GM19043 (cell line): ENCODE data around the gene MMGT1.
A peak's percentile ranks its signal among the peaks of the same experiment; 100 is the strongest.

Experiments used
- ATAC-seq: cut with Tn5 transposase; IDR thresholded peaks from one replicate; pipeline ENCODE4 v1.9.1; 2021; ENCODE audit warnings: low read depth; ENCODE audit not compliant: unreplicated experiment

MMGT1 gene

DNA sequence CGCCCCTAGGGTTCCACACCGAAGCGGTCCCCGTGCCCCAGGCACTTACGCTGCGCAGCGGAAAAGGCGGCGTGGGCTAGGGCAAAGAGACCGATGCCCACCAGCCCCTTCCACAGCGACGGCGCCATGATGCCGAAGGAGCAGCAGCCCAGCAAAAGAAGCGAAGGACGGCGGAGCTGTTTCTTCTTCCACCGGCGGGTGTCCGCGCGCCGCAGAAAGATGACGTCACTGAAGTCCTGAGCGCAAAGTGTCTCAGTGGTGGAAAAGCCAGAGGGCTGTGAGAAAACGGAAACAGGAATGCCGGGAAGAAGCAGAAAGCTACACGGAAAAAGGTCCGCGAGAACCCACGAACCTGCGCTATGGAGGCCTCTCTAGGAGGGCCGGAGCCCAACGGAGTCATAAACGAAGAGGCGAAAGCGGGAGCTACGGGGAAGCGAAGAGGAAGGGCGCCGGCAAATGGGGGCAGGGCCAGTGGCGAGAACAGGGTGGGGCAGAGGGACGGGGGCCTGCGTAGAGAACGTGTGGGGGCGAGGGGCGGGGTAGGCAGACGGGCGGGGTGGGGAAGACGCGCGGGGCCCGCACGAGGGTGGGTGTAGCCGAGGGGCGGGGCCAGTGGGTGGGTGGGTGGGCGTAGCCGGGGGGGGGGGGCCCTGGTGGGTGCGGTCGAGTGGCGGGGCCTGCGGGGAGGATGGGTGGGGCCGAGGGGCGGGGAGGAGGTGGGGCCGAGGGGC, at the start of gene MMGT1:
MMGT1 (minus strand) TSS at position 441 of the 731 bp plus-strand sequence; CDS start at position 128, 313 bp downstream.
- ATAC-seq = peak; percentile 76

DNA sequence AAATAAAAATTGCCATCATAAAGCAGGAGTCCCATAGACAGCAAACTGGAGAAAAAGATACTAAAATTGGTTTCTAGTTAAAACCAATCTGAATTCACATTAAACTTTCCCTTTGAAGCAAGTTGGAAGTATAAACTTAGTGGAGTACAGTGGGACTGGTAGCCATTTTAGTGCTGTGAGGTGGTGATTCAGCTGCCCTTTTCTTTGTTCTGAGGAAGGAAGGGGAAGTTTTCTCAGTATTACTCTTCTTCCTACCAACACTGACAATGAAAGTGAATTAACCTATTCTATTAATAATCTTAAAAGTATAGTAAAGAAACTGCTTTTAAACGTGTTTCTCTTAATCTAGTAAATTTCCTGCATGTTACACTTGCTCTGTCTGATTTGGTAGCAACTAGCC, 48.1 kb upstream of the MMGT1 start:
- ATAC-seq = peak; percentile 60

DNA sequence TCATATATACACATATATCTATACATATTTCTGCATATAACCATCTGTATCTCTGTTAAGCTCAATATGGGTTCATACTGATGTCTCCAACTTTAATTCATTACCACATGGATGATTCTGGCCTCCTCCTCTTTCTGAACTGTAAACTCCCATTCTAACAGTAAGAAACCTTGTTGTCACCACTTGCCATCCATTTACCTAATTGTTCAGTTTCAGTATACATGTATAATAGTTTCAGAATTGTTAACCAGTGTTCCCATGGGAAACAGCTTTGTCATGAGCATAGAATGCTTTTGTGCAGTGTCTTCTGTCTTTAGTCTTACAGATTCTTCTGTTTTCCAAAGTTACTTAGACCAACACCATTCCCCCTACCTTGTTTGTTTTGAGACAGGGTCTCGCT, 47.4 kb upstream of the MMGT1 start:
- ATAC-seq = peak; percentile 83

DNA sequence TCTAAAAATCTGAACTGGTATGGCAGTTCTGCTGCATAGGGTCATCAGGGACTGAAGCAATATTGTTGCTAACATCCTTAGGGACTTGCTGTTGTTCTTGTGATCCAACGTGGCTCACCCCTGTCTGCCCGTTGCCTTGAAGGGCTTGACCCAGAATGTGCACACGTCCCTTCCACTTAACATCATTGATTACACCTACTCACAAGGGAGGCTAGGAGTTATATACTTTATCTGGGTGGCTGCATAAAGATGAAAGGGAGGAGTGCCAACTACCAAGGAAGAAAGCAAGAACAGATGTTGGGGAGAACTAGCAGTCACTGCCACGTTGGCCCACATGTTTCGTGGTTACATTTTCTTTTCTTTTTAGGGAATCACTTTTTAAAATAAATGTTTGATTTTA, 45.4 kb upstream of the MMGT1 start:
- ATAC-seq = no peak

DNA sequence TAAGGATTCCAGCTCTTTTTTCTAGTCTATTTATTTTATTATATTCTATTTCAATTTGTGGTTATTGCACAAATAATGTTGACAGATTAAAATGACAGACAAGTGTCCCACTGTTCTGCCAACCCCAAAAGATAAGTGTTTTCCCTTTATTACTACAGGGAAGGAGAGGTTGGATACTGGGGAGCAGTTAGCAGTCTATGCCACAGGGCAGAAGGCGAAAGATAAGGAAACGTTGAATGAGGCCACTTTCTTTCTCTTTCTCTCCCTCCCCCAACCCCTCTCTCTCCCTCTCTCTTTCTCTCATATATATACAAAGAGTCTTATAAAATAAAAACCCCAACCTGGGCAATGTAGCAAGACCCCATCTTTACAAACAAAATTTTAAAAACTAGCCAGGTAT, 43.1 kb upstream of the MMGT1 start:
- no peak for ATAC-seq

DNA sequence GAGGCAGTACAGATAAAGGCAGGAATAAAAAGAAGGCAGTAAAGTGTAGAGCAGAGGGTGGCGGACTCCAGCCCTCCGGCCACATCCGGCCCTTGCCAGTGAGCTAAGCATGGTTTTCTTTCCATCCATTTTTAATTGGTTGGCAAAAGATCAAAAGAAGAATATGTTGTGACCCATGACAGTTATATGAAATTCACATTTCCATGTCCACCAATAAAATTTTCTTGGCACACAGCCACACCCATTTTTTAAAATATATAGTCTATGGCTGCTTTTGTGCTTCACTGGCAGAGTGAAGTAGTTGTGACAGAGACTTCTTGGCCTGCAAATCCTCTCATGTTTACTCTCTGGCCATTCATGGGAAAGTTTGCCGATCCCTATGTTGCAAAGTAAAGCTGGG, 41.2 kb upstream of the MMGT1 start:
- no peak for ATAC-seq

DNA sequence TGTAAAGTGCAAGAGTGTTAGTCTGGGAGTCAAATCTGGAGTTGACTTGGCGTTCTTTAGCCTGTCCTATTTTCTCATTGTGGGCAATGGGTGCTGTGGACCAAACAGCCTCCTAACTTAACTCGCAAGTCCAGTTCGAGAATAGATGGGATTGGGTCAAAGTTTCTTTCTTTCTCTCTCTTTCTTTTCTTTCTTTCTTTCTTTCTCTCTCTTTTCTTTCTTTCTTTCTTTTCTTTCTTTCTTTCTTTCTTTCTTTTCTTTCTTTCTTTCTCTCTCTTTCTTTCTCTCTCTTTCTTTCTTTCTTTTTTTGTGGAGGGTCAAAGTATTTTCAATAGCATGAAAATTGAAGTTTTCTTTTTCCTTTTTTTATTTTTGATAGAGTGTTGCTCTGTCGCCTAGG, 14.5 kb upstream of the MMGT1 start:
- no peak for ATAC-seq

DNA sequence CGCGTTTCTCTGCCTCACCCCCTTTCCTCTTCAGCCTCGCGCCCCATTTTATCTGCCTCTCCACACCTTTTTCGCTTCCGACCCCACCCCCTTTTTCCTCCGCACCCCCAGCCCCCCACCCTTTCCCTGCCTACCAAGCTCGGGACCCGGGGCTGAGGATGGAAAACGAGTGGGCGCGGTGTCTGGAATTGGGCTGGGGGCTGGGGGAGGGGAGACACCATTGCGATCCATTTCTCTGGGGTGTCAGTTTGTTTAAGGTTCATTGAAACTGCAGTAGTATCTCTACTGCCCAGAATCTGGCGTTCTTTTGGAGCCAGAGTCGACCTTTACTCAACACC, 12.2 kb upstream of the MMGT1 start:
- ATAC-seq = no peak

DNA sequence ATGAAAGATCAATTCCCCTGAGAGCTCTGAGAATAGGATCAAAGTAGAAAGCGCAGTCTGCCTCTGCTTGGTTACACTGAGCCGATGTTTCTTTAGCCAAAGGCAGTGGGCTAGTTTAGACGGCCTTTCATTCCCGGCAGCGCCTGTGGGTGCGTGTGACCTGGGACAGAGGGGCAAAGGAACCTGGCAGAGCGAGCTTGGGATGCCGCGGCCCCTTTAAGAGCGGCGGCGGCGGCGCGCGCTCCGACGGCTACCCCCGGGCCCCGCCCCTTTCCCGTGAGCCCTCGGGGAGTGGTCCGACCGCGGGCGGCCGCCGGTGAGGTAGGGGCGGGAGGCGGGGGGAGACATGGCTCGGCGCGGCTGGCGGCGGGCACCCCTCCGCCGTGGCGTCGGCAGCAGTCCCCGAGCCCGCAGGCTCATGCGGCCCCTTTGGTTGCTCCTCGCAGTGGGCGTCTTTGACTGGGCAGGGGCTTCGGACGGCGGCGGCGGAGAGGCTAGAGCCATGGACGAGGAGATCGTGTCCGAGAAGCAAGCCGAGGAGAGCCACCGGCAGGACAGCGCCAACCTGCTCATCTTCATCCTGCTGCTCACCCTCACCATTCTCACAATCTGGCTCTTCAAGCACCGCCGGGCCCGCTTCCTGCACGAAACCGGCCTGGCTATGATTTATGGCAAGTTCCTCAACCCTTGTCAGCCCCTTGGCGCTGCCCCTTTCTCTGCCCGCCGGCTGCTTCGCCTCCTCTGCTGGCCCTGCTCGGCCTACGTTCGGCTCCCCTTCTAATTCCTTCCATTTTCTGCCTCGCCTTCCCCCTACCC, 11.6 kb upstream of the MMGT1 start, which contains the start of gene SLC9A6:
SLC9A6 (plus strand) TSS at position 279 of the 816 bp plus-strand sequence; CDS start at position 503, 224 bp downstream.
- ATAC-seq = peak; percentile 94

DNA sequence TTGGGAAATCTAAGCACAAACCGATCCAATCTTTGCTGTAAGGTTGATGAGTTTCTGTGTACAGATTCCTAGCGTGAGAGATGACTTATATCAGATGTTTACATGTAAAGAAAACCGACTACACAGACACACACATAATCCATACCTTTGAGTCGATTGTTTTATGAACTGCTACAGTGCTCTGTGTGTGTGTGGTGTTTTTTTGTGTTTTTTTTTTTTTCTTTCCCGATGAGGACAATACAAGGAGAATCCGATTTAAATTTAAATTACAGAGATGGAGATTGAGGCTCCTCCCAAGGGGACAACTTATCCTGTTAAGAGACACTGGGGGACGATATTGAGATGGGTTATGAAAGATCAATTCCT, 11.0 kb upstream of the MMGT1 start:
- ATAC-seq = peak; percentile 9

DNA sequence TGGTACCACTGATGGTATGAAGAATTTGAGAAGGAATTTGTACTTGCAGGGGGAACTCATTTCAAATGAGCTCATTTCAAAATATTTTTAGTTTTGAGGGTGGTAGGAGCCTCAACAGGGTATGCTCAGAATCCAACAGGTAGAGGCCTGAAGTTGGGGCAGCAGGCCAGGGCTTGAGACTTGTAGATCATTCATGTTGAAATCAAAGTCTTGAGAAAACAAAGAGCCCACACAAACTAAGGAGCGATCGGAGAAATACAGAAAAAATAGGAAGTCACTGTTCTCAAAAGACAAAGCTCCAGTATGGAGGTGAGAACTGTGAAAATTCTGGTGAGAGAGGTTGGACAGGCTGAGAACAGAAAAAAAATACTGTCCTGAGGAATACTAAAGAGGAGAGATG, 10.5 kb upstream of the MMGT1 start:
- ATAC-seq = no peak

DNA sequence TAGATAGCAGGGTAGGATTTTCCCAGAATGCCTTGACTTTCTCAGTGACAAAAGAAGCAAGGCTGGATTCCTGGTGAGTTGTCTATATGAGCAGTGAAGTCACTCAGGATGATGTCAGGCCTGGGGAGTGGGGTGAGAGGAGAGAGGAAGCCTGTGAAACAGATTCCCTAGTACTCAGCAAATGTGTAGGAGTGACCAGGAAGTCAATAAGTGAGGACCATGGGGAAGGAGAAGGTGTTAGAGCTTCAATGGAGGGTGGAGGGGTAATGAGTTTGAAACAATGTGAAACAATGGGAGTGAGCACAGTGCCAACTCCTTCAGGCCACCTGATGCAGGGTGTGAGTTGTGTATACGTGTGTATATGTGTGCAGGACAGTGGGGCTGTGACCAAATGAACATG, 9.1 kb upstream of the MMGT1 start:
- no peak for ATAC-seq

DNA sequence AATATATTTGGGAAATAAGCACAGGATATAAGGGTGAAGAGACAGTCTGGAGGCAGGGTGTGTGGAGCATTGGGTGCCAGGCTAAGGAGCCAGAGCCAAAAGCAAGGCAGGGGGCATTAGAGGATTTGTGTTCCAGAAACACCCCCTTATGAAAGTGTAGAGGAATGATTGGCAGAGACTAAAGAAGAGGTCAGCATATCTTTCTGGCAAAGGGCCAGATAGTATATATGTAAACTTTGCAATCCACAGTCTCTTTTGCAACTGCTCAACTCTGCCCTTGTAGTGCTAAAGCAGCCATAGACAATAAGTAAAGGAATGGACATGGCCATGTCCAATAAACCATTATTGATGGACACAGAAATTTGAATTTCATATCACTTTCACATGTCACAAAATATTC, 7.9 kb upstream of the MMGT1 start:
- no peak for ATAC-seq

DNA sequence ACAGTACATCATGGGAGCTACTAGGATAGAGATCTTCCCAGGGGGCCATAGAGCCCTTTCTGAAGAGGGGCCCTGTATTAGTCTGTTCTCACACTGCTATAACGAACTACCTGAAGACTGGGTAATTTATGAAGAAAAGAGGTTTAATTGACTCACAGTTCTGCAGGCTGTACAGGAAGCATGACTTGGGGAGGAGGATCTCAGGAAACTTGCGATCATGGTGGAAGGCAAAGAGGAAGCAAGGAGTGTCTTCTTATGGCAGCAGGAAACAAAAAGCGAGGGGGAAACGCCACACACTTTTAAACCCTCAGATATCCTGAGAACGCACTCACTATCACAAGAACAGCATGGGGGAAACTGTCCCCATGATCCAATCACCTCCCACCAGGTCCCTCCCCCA, 7.2 kb upstream of the MMGT1 start:
- no peak for ATAC-seq

DNA sequence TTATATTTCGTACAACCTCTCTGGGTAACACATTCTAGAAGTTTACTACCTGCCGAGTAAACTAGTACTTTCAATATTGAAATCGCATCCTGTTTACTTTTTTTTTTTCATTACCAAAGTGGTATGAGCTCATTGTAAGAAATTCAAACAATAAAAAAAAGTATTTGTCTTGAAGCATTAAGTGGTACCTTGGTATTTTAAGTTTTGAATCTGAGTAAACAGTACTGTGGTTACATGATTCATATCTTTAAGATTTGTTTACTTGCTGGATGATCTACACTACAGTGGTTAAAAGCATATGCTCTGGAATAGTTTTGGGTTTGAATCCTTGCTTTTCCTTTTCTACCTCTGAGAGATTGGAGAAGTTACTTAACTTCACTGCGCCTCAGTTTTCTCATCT, 3.8 kb upstream of the MMGT1 start:
- ATAC-seq = no peak

DNA sequence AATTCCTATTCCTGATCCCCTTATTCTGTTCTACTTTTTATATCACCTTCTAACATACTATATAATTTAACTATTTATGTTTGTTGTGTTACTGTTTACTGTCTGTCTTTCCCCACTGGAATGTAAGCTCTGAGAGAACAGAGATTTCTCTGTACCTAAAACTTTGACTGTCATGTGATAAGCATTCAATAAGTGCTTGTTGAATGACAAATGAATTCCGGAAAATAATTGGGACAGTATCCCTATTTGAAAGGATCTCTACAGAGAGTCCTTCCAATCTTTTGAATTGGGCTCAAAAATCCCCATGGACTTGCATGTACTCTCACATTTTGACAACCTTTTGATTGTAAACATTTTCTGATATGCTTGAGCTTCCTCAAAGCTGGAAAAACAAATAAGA, 1.6 kb upstream of the MMGT1 start:
- no peak for ATAC-seq

DNA sequence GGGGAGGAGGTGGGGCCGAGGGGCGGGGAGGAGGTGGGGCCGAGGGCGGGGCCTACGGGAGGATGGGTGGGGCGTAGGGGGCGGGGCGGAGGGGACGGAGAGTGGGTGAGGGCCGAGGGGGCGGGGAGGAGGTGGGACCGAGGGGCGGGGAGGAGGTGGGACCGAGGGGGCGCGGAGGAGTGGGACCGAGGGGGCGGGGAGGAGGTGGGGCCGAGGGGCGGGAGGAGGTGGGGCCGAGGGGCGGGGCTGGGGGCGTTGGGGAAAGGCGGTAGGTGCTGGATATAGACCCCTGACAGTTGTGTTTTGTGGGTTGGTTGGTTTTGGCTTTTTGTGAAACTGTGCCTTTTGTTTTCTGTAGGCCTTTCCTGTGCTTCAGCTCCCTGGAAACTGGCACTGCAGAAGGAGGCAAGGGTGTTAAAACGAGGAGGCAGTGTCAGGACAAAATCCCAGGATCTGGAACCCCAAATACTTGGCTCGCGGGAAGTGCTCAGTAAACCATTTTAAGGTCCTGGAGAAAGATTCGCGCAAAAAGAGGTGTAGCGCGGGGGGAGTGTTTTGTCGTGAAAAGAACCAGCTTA, 580 bp upstream of the MMGT1 start:
- no peak for ATAC-seq

DNA sequence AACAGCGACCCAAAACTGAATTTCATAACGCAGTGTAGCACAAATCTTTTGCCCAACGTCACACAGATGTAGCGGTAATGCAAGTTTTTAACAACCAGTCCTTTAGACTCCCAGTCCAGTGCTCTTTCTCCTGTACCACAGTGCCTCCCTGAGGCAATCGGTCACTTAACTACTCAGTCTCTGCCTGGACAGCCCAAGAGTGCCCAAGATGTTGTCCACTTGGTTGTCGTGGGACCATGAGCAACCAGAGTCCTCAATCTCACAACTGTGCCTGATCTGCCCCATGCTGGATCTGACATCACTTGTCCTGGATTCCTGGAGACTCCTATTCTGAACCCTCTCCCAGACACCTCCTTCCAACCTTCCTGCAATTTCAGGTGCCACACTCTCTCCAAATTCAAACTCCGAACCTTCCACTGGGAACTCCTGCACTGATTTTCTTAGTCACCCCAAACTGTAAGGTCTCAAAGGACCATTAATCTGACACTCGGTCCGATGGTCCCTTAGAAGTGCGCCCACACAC, 702 bp downstream of the MMGT1 start:
- ATAC-seq = peak; percentile 38

DNA sequence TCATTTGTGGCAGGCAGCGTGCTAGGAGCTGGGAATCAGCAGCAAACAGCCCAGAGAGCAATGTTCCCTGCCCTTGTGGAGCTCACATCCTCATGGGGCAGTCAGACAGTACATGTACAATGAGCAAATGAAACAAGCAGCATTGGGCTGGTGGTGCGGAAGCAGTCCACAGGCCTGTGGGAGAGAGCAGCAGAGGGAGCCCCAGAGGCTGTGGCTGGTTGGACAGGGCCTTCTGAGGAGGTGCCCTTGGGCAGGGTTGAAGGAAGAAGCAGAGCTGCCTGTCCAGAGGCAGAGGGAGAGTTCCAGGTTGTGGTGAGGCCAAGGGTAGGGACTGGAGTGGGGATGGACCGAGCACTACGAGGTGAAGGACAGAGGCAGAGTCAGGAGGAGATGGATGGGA, 22.5 kb downstream of the MMGT1 start:
- ATAC-seq = no peak

DNA sequence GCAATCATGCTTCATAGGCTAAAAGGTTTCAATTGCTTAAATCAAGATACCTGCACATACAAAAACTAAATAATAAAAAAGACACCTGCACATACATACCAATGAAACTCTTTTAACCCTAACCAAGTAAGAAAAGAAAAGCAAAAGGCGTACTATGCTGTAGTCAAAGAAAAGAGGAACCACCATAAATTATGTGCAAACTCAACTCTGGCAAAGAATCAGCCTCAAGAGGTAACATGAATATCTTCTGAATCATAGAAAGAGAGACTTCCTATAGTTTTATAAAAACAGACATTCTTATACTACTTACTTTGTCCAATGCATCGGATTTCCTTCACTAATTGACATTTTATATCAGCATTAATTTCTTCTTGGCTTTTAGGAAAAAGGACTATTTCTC, 29.3 kb downstream of the MMGT1 start:
- ATAC-seq = no peak

DNA sequence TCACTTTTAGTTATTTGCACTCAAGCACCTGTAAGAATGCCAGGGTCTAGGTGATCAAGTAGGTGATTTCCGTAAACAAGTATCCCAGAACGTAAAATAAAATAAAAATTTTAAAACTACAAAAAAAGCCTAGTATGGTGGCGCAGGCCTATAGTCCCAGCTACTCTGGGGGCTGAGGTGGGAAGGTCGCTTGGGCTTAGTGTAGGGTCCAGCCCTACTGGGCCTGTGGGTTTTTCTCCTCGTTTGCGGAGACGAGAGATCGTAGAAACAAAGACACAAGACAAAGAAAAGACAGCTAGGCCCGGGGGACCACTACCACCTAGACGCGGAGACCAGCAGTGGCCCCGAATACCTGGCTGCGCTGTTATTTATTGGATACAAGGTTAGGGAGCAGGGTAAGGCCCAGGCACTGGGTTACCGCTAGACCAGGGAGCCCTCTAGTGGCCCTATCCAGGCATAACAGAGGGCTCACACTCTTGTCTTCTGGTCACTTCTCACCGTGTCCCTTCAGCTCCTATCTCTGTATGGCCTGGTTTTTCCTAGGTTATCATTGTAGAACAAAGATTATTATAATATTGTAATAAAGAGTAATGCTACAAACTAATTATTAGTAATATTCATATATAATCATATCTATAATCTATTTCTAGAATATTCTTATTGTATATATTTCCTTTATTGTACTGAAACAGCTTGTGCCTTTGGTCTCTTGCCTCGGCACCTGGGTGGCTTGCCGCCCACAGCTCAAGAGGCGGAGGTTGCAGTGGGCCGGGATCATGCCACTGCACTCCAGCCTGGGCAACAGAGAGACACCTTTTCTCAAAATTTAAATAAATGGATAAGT, 41.9 kb downstream of the MMGT1 start:
- no peak for ATAC-seq
